GM21576 (cell line): ENCODE results near the gene CEMIP.

ENCODE experiments used
- ATAC-seq: cut with Tn5 transposase; IDR thresholded peaks from one replicate; pipeline ENCODE4 v1.9.1; 2021; ENCODE audit warnings: mild to moderate bottlenecking, moderate library complexity; ENCODE audit not compliant: unreplicated experiment

CEMIP gene, protein sequence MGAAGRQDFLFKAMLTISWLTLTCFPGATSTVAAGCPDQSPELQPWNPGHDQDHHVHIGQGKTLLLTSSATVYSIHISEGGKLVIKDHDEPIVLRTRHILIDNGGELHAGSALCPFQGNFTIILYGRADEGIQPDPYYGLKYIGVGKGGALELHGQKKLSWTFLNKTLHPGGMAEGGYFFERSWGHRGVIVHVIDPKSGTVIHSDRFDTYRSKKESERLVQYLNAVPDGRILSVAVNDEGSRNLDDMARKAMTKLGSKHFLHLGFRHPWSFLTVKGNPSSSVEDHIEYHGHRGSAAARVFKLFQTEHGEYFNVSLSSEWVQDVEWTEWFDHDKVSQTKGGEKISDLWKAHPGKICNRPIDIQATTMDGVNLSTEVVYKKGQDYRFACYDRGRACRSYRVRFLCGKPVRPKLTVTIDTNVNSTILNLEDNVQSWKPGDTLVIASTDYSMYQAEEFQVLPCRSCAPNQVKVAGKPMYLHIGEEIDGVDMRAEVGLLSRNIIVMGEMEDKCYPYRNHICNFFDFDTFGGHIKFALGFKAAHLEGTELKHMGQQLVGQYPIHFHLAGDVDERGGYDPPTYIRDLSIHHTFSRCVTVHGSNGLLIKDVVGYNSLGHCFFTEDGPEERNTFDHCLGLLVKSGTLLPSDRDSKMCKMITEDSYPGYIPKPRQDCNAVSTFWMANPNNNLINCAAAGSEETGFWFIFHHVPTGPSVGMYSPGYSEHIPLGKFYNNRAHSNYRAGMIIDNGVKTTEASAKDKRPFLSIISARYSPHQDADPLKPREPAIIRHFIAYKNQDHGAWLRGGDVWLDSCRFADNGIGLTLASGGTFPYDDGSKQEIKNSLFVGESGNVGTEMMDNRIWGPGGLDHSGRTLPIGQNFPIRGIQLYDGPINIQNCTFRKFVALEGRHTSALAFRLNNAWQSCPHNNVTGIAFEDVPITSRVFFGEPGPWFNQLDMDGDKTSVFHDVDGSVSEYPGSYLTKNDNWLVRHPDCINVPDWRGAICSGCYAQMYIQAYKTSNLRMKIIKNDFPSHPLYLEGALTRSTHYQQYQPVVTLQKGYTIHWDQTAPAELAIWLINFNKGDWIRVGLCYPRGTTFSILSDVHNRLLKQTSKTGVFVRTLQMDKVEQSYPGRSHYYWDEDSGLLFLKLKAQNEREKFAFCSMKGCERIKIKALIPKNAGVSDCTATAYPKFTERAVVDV (N-terminal part only)

GRCh38 chr15:80778964-80779657 is at the start of gene CEMIP:
CEMIP (plus strand) TSS chr15:80779370; CDS start chr15:80873880, 94,510 bp downstream.
- ATAC-seq = no peak

- no peak for ATAC-seq
These were observed 48.8 kb upstream of the CEMIP start for GRCh38 chr15:80730387-80730786.

- ATAC-seq = no peak
These were observed 48.2 kb upstream of the CEMIP start for GRCh38 chr15:80730926-80731325.

DNA sequence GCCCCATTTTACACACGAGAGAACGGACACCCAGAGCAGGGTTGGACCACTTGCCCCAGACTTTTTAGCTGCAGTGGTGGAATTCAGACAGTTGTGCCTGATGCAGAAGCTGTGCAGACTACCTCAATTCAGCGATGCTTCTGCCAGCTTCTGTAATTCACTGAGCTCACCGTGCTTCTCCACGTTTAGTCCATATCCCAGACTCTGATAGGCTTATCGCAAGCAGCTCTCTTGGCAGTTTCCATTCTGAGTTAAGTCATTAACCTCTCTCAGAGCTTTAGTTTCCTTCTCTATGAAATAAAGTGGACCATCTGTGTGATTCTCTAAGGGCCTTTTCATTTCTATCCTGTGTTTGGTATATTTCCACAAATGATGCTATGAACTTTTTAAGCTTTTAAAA is 47.0 kb upstream of the CEMIP start:
- ATAC-seq = no peak

DNA sequence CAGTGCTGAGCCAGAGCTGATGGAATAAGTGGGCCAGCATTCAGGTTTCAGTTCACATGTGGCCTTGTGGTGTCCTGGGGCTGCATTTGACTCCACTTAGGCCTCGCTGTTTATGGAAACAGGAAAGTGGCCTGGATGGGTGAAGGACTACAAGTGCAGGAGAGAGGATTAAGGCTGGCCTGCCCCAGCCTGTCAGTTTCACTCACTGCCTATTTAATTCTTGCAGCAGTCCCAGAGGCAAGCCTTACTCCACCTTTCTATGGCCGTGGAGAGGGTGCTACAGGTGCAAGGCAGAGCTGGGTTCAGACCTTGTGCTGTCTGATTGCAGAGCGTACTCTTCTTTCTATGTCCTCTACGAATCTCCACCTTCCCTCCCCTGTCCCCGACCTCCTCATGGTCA is 46.4 kb upstream of the CEMIP start:
- ATAC-seq = no peak

DNA sequence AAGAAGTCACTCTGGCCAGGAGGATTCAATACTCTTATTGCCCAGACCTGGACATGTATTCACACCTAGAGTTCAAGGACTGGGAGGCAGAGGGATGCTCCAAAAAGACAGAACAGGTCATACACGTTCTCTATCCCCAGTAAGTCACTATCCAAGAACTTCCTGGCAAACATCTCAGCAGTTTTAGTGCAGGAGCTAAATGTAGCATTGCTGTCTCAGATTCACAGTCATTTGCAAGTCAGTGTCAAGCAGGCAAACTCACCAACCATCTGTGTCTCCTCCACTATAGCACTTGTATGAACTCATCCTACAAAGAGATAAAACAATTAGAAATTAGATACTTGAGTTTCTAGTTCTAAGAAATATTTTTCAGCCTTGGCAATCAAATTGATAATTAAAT is 45.7 kb upstream of the CEMIP start:
- ATAC-seq = no peak

GRCh38 chr15:80735344-80735743 is 43.8 kb upstream of the CEMIP start:
- no peak for ATAC-seq

DNA sequence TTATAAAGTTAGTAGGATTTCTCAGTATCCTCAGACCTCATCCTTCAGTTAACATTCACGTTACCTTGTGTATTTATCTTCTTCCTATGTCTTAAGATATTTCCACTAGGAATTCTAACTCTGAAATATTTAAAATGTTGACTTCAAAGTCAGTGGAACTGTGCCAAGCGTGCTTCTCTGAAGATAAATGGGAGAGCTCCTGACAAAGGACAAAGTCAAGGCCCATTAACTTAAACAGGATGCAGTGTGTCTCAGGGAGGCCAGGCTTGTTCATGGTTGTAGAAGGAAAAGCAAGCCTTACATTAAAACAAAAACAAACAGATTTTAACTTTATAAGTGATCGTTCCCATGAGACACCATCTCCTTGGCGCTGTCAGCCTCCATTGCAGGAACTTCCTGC is 42.6 kb upstream of the CEMIP start:
- ATAC-seq = no peak

DNA sequence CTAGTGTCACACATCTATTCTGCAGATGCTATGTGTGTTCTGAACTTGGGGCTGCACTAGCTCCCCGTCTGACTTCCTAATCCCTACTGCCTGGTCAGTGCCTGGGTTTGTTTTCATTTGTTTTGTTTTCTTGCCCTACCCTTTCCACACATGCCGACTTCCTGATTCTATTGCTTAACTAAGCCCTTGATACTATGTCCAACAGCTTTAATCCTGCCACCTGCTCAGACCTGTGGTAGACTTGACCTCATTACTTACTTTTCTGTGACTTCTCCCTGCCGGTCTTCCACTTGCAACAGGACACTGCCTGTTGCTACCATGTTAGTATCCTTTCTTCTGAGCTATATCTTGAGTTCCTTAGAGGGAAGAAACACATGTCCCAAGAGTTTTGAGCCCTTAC is 39.3 kb upstream of the CEMIP start:
- ATAC-seq = no peak

DNA sequence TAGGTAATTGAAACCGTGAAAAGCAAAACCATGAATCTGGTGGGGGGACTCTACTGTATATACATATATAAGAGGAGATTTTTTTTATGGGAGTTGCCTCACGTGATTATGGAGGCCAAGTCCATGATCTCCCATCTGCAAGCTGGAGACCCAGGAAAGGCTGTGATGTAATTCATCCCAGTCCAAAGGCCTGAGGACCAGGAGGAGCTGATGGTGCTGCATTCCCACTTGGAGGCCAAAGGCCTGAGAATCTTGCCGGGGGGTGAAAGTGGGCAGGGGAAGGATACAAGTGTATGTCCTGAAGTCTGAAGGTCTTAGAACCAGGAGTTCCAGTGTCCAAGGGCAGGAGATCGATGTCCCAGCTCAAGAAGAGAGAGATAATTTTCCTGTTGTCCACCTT is 37.1 kb upstream of the CEMIP start:
- no peak for ATAC-seq

- ATAC-seq = no peak
These were observed 35.9 kb upstream of the CEMIP start for GRCh38 chr15:80743189-80743833.

- no peak for ATAC-seq
These were observed 34.8 kb upstream of the CEMIP start for GRCh38 chr15:80744415-80744814.

DNA sequence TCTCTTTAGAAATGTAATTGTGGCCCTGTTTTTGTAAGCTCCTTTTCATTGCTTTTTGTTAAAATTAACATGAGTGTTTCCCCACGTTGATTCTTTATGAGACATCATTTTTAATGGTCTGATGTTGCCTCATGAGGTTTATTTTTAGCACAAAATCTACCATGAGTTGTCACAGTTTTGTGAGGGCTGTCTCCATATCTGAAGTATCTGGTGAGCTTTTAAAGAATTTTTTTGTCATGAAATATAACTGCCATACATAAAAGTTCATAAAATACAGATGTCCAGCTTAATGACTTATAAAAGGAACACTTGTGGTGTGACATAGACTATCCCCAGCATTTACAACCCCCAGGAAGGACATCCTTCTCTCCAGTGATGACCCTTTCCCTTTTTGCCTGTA is 34.3 kb upstream of the CEMIP start:
- ATAC-seq = no peak

GRCh38 chr15:80745888-80746287 is 33.3 kb upstream of the CEMIP start:
- ATAC-seq = no peak

GRCh38 chr15:80747317-80748053 is 31.7 kb upstream of the CEMIP start:
- no peak for ATAC-seq

GRCh38 chr15:80749589-80749988 is 29.6 kb upstream of the CEMIP start:
- no peak for ATAC-seq

DNA sequence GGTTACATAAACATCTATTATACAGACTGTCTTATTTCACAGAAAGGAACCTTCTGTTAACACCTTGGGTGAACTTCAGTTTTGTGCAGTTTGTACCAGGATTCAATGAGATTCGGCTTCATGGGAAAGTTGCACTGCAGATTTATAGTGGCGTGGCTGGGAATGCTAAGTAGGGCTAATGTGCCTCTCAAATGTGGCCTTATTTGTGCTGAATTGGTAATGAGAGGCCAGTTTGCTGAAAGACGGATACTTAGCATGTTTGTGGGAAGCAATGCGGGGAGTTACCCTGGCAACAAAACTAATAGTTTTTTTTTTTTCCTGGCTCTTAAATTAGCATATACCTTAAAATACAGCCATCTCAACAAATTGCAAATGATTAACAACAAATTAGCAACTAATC is 28.6 kb upstream of the CEMIP start:
- ATAC-seq = no peak

DNA sequence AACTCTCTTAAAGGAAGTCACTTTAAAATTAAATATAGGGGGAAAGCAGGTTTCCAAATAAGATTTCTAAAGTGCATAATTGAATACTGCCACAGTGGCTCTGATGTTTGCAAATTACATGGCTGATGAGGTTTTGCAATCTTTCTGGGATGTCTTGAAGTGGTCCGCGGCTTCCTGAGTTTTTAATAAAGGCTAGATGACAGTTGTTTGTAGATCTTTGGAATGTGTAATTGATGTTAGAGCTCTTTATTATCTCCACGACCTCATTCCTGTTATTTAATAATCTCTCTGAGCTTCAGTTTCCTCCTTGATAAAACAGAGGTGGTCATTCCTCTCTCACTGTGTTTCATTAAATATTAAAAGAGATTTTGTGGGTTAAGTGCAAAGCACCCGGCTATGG is 27.0 kb upstream of the CEMIP start:
- ATAC-seq = no peak

- ATAC-seq = no peak
These were observed 26.0 kb upstream of the CEMIP start for GRCh38 chr15:80753161-80753560.

GRCh38 chr15:80754014-80754413 is 25.2 kb upstream of the CEMIP start:
- no peak for ATAC-seq
